Left renal pelvis (tissue), 4 donors: ENCODE measurements around the gene KCNN2. TPM values are rescaled to one million over a fixed set of nuclear protein-coding genes. Genes with fewer than 3 reads are reported as not detected.

Experiments
- DNase-seq, 4 donors: peaks; one replicate each; pipeline ENCODE4 v3.0.0-alpha.2; 2013; ENCODE audit warnings: low read depth in 4 of 4, low spot score in 3 of 4
- polyA plus RNA-seq, 4 donors: library from polyadenylated mRNA; unstranded; fragments of 120-200 nt; gene quantifications; one replicate each; pipeline ENCODE4 v1.2.1, GENCODE V29; 2013; ENCODE audit not compliant: insufficient read length in 4 of 4

The KCNN2 gene
- polyA plus RNA-seq, 4 donors: 3.4 to 6.5 (median 5.6) TPM

- no peak for DNase-seq
Observed at GRCh38 chr5:114362197-114362976, 517 bp downstream of the KCNN2 start.

- DNase-seq: no peak
Observed at GRCh38 chr5:114362977-114363761, 1.3 kb downstream of the KCNN2 start.

DNA sequence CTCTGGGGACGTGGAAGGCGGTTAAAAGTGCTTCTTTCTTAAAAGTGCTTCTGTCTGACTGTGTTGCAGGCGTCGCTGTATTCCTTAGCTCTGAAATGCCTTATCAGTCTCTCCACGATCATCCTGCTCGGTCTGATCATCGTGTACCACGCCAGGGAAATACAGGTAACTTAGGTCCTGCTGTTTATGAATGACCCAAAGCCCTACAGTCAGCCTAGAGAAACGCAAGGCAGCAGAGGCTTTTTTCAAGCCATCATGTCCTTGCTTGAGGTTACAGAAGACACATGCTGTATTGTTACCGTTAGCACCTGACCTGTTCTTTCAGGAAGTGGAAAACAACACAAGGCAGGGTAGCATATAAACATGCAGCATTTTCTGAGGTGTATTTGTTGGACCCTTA is 2.0 kb downstream of the KCNN2 start:
- DNase-seq: no peak

DNA sequence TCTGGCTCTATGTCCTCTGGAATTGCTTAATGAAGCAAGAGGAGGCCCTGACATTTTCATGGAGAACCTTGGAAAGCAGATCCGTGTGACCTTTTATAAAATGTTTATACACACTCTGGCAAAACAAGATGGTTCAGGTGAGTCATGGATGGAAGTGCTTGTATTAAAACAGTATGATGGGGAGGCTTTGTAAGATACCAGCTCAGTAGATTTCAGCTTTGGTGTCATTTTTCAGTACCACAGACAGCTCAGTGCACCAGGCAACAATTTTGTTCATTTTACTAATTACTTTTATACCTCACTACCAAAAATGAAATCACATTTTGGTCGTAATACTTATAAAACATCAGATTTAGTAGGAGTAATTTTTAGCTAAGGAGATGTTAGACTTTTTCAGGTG is 5.2 kb downstream of the KCNN2 start:
- no peak for DNase-seq

DNA sequence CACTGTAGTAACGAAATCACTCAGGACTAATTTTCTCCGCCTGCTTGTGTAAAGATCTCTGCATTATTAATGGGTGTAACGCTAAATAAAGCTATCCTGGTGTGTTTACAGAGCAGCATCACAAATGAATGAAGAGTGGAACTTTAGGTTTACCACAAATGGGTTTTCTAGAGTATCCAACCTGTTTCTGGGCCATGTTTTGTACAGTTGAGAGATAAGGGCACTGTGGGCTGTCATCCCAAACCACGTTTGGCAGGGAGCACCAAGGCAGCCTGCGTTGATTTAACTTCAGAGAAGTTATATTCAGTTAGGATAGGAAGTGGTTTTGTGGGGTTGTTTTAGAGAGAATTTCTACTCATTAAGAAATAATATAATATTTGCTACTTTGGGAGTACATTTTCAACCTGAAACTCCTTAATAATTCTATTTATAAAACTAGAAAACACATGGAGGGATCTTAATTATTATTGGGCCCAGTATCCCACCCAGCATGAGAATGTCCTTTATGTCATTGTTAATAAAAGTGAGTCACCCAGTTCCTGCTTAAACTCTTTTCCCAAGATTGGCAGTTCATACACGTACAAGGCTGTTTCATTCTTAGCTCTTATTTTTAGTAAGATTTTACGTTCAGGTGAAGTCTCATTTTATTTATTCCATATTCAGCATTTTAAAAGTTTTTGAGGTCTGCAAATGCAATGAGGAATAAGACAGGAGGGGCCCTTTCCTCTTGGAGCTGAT is 8.0 kb downstream of the KCNN2 start:
- no peak for DNase-seq

DNA sequence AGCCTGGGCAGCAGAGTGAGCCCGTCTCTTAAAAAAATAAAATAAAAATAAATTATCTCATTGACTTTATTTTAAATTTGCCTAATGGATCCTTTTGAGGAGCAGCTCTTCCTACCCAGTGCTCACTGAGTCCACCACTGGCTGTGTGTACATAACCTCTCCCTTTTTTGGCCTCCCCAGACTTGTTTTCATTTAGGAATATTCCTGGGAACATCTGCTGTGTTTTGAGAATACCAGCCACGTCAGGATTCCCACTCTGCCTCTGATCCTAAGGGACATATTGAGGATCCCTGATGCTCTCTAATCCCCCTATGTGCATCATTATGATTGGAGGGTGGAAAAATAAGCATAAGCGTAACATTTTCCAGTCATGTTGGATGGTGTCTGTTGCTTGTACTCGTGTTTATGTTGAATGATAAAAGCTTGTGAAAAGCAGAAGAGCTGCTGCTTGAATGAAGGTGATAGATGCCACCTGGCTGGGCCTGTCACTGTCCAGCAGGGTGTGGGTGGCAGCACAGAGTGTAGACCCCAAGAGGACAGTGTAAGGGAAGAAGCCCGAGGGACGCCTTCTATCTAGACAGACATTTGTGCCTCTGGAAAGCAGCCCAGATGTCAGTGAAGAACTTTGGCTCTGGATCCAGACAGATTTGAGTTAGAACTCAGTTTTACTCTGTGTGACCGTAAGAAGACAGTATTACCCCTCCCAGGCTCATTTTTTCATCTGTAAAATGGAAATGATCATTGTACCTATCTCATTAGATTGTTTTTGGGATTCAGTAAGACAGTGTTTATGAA is 15.4 kb downstream of the KCNN2 start:
- no peak for DNase-seq

DNA sequence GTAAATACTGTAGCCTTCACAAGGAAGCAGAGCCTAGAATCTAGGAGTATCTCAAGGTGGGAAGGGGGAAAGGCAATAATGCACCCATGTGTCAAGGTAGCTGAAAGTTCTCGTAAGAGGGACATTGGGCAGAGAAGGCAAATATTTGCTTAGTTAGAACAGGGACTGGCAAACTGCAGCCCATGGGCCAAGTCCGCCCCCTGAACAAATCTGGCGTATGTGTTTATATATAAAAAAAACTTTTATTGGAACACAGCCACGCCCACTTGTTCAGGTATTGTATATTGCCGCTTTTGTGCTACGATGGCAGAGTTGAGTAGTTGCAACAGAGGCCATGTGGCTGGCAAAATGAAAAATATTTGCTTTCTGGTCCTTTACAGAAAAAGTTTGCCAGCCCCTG is 16.1 kb downstream of the KCNN2 start:
- DNase-seq: no peak

DNA sequence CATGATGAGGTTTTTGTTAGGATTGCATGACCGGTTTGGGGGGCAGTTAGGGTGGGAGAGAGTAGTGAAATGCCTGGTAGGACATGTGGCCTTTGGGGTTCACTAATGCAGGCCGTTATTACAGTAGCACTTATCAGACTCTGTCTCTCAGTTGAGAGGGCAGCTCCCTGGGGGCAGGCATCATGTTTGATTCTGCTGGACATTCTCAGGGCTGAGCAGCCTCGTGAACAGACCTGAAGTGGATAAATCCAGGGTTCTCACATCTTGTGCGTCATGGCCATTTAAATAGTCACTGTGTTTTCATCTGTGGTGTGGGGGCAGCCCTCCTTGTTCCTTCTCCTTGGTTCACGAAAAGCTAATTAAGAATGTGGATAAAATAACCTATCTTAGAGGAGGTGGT is 18.9 kb downstream of the KCNN2 start:
- DNase-seq: no peak

DNA sequence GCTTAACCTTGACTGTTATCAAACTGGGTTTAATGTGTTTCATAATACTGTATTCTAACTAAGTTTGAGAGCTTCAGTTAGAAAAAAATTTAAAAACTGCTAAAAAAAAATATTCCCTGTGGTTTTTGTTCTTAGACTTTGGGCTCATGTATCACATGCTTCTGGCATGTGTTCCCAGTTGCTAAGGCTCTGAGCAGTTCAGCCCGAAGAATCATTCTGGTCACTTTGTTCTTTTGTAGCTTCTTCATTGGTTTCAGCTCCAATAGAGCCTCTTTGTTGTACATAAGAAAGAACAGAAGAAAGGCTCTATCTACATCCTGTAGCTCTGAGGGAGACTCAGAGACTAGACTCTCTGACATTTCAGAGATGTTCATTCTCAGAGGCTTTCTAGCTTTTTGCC is 25.6 kb downstream of the KCNN2 start:
- no peak for DNase-seq

DNA sequence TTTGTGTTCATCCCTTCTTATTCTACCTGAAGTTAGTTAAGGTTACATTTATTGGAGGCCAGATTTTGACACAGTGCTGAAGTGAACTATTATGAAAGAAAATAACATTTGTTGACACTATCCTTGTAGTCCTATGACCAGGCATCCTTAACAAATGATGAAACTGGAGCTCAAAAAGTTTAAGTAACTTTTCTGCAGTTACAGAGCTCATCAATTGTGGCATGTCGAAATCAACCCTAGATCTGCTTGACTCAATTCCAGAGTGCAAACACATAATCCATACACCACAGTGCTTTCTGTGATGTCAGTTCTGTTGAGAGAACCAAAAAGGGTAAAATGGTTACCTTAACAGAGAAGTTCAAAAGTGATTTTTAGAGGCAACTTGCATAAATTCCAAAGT is 28.6 kb downstream of the KCNN2 start:
- DNase-seq: no peak

- DNase-seq: no peak
Observed at GRCh38 chr5:114391321-114391720, 29.5 kb downstream of the KCNN2 start.

DNA sequence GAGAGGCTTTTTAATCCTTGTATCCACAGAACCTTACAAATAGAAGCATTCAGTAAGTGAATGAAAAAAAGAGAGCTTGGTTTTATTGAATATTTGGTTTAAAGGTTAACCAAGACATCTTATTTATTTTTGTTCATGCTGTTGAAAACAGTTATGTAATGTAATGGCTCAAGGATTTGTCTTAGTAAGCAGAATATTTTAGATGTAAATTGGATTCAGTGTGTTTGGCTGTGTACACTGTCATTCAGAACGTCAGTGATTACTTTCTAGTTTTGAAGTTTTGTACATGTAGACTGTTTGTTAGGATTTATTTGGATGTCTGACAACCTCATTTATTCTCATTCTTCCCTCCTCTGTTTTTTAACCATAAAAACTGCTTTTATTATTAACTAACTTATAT is 31.3 kb downstream of the KCNN2 start:
- DNase-seq: no peak

- DNase-seq: no peak
Observed at GRCh38 chr5:114402206-114402605, 40.3 kb downstream of the KCNN2 start.

DNA sequence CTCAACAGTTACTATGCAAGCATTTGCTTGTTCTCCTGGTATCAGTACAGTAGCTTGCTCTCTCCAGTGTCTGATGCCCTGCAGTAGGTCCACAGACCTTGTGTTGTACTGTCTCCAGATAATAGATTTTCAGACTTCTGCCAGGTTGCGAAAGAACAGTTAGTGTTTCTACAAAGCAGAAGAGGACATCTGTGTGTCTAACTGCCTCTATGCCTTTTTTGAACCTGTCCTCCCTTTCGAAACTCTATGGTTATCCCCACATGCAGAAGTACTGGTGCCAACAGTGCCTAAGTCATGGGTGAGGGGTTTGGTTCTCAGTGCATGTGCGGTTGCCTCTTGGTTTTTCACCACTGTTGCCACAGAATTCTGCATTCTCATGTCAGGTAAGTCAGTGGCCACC is 45.9 kb downstream of the KCNN2 start:
- DNase-seq: no peak

GRCh38 chr5:114408847-114409246 is 47.0 kb downstream of the KCNN2 start:
- no peak for DNase-seq

GRCh38 chr5:114411380-114411931 is 49.6 kb downstream of the KCNN2 start:
- DNase-seq: no peak

DNA sequence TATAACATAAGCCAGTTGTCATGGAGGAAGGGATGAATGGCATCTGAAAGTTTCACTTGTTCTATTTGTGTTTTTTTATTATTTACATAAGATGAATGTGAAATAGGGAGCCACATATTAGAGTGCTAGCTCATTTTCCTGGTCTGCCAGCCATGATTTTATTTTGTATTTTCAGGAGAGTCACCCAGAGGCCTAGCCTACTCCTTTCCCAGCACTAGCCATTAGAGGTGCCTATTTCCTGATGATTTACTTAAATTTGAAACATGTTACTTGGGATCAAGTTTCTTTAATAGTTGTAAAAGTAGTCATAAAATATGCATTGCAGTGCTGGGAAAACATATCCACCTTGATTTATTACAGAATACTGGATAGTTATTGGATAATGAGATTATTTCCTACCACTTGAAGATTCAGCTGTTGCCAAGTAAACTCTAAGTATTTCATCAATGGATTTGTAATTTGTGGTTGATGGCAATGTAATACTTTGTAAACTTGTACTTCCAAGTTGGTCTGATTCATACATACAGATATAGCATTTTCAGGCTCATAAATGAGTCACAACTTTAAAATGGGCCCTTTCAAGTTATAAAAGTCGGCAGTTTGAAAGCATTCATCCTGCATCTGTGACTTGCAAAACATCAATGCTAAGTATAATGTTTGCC is 50.8 kb downstream of the KCNN2 start:
- DNase-seq: no peak

DNA sequence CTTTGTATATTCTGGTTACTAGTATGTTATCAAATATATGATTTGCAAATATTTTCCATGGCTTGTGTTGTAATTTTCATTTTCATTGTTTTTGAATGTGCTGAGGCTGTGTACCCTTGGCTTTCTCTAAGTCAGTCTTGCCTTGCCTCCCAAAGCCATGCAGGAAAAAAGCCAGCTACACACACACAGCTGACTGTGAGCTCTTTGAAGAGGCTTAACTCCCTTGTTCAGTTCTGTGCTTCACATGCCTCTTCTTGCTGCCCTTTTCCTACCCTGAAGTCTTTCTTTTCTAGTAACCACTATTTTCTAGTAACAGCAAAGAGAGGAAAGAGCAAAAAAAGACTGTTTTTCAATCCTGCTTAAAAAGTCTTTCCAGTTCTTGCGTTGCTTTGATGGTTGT is 53.9 kb downstream of the KCNN2 start:
- no peak for DNase-seq

DNA sequence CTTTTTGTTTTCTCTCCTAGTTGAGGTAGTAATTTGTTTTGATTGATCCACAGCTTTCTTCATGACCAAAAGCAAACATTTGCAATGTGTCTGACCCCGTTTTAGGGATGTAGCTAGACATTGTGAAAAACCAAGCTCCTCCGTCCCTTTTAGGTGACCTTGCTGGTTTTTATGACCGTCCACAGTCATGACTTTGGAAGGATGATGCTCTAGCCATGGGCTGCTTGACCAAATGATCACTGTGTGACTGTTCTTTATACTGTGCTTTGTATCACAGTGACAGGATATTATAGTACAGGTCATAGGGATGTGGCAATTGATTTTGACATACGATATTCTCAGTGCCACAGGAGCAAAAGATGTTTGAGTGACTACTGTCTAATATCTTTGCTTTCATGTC is 54.4 kb downstream of the KCNN2 start:
- no peak for DNase-seq

DNA sequence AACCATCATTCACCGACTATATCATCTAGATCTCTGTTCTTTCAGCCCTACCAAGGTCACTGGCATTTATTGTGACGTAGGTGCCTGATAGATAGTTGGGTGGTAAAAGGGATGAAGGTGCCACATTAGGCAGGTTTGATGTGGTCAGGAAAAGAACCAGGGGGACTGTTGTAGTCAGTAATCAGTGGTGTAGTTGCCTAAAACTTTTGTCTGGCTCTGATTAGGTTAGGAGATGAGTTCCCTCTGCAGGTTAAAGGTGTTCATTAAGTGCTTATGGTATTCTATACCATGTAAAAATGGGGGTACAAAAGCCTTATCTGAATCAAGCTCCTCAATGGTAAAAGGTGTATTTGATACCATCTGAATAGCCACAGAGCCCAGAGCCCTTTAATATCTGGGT is 55.6 kb downstream of the KCNN2 start:
- DNase-seq: no peak
